ENCODE measurements around the gene HGFAC. TPM values are rescaled to one million over a fixed set of nuclear protein-coding genes. Genes with fewer than 3 reads are reported as not detected.

The HGFAC gene
- total RNA-seq, 1 experiment from 2014 or later: 0.37 TPM

- Histone ChIP-seq H2BK120ac (ENCODE audit: low read depth, low read length, poor library complexity, severe bottlenecking) (no peak overlapping the region), H4K5ac (ENCODE audit: insufficient read length, low read depth, low read length) (no peak overlapping the region), H3K27ac (ENCODE audit: insufficient read length, low read depth, low read length) (no peak overlapping the region), H3K18ac (ENCODE audit: insufficient read length, low read depth, low read length) (no peak overlapping the region), H3K79me1 (ENCODE audit: insufficient read depth, low read depth, low read length, poor library complexity, severe bottlenecking) (no peaks in the 10 kb centered on the region), H2BK5ac (ENCODE audit: insufficient read length, low read length) (no peak overlapping the region), H3K23me2 (ENCODE audit: insufficient read length, low read depth, low read length, poor library complexity, severe bottlenecking) (no peaks in the 10 kb centered on the region), H3K14ac (ENCODE audit: insufficient read depth, low read length) (no peak overlapping the region; the same call in 1 of the 2 replicates), H3K9me3 (ENCODE audit: control insufficient read depth, low read depth, low read length) (no peaks in the 10 kb centered on the region), H3K23ac (ENCODE audit: insufficient read length, low read depth, low read length) (no peak overlapping the region), H4K91ac (ENCODE audit: insufficient read length, low read depth, low read length) (no peak overlapping the region), H3T11ph (ENCODE audit: low read length) (no peak overlapping the region), H4K8ac (replicated peaks; ENCODE audit: insufficient read length, low read depth, low read length) (no peak overlapping the region), H2AFZ (ENCODE audit: low read length) (no peak overlapping the region), H3K4me2 (ENCODE audit: insufficient read depth, insufficient read length, low read length) (no peak overlapping the region), H3K4me1 (ENCODE audit: insufficient read depth, low read length) (no peaks in the 10 kb centered on the region), H3K9ac (ENCODE audit: extremely low read depth, insufficient read length, low read length) (no peak overlapping the region), H3K79me2 (ENCODE audit: insufficient read depth, low read length) (no peaks in the 10 kb centered on the region), H3K56ac (ENCODE audit: insufficient read length, low read depth, low read length) (no peak overlapping the region), H4K20me1 (ENCODE audit: control insufficient read depth, insufficient read depth, insufficient read length) (no peaks in the 10 kb centered on the region), H2BK20ac (ENCODE audit: low read depth, low read length, poor library complexity, severe bottlenecking) (no peak overlapping the region), H2BK15ac (ENCODE audit: low read depth, low read length) (no peak overlapping the region), H2BK12ac (ENCODE audit: insufficient read length, low read depth, low read length) (no peak overlapping the region), H3K4ac (ENCODE audit: low read depth, low read length) (no peak overlapping the region), H3K27me3 (ENCODE audit: insufficient read depth, low read length) (peaks cover 2% of the 10 kb centered on the region; the same call in 1 of the 2 replicates), H2AK5ac (ENCODE audit: insufficient read length, low read length) (no peak overlapping the region)
- H3K36me3 Mint-ChIP-seq (ENCODE audit: insufficient read depth in 1 of 3, low read depth in 3 of 3): no peaks in the 10 kb centered on the region
- H3K4me3 Mint-ChIP-seq: no peak overlapping the region
- WGBS (ENCODE audit: extremely low coverage, insufficient read length, low lambda C conversion rate): no CpG with 5 or more reads among the region's 15 CpGs
- no peak for DNase-seq
- no peak overlapping the region for H3K27ac Mint-ChIP-seq
- no peaks in the 10 kb centered on the region for H3K9me3 Mint-ChIP-seq
- TF ChIP-seq CTCF (conservative IDR thresholded peaks at IDR 0.05): no peak
- H3K27me3 Mint-ChIP-seq (ENCODE audit: low read depth): peaks cover 93% of the 10 kb centered on the region
- peaks cover 2 to 9% of the 10 kb centered on the region in 2 experiments; a peak in 2 of 4 replicates for H3K4me1 Mint-ChIP-seq
Measured at GRCh38 chr4:3475041-3475712, 33.4 kb downstream of the HGFAC start.

Measured in H9 (cell line).